Measurements from ENCODE around the gene ITPR2.

GRCh38 chr12:26823390-26823789 is 9.6 kb downstream of the ITPR2 start:
- no peak for TF ChIP-seq CTCF (IDR thresholded peaks at IDR 0.05)
- no peak for TF ChIP-seq POLR2A (IDR thresholded peaks at IDR 0.05)

Data from adrenal gland (tissue), 5 donors.